Hypothalamus (tissue), 51 donors: ENCODE data around the gene RIC8B.

Experiments used
- DNase-seq, 51 donors: peaks; one replicate each; lab custom pipeline; 2025; lab: John Stamatoyannopoulos, UW

The RIC8B gene

GRCh38 chr12:106926657-106927056, 152.2 kb downstream of the RIC8B start:
- no peak for DNase-seq

- no peak for DNase-seq
Observed at GRCh38 chr12:106934277-106934676, 159.8 kb downstream of the RIC8B start.
